Spleen (tissue), 11 donors: Measurements from ENCODE around the gene SHKBP1. TPM values are rescaled to one million over a fixed set of nuclear protein-coding genes. Genes with fewer than 3 reads are reported as not detected.

Experiments used
- DNase-seq: peaks from one replicate; pipeline ENCODE4 v3.0.0-alpha.2; 2020
- H3K27ac ChIP-seq, 8 donors: fragments of 200-600 bp; sonication (generic) in 7 of 8; 1 replicate in 4 of 8; 2 replicates in 4 of 8; pipeline versions ENCODE4 v1.5.0 to v1.8.0; 2016 to 2021; ENCODE audit warnings: inconsistent platforms in 4 of 8, mild to moderate bottlenecking in 4 of 8, moderate library complexity in 1 of 8
- H3K27me3 ChIP-seq, 7 donors: fragments of 200-600 bp; sonication (generic) in 6 of 7; replicated peaks in 1 of 7; 1 replicate in 4 of 7; 2 replicates in 3 of 7; pipeline versions ENCODE4 v1.5.0 to v1.8.0; 2016 to 2021; ENCODE audit warnings: inconsistent platforms in 3 of 7, mild to moderate bottlenecking in 1 of 7
- H3K36me3 ChIP-seq, 6 donors: fragments of 200-600 bp; sonication (generic) in 5 of 6; 1 replicate in 4 of 6; 2 replicates in 2 of 6; pipeline versions ENCODE4 v1.5.0 to v1.8.0; 2016 to 2021; ENCODE audit warnings: inconsistent platforms in 2 of 6
- H3K4me1 ChIP-seq, 6 donors: fragments of 200-600 bp; sonication (generic) in 5 of 6; 1 replicate in 3 of 6; 2 replicates in 3 of 6; pipeline versions ENCODE4 v1.5.0 to v1.8.0; 2016 to 2021; ENCODE audit warnings: inconsistent platforms in 3 of 6
- H3K4me3 ChIP-seq, 8 donors: fragments of 200-600 bp; sonication (generic) in 7 of 8; 1 replicate in 4 of 8; 2 replicates in 4 of 8; pipeline versions ENCODE4 v1.5.0 to v1.8.0; 2016 to 2021; ENCODE audit warnings: inconsistent platforms in 4 of 8, mild to moderate bottlenecking in 4 of 8, moderate library complexity in 2 of 8
- H3K9me3 ChIP-seq, 8 donors: fragments of 200-600 bp; sonication (generic) in 7 of 8; 1 replicate in 4 of 8; 2 replicates in 4 of 8; pipeline versions ENCODE4 v1.5.0 to v1.8.0; 2016 to 2021; ENCODE audit warnings: inconsistent platforms in 4 of 8
- CTCF ChIP-seq, 11 experiments: fragments of 200-600 bp in 7 of 11; fragments of 450-650 bp in 4 of 11; sonication (generic) in 4 of 11; IDR thresholded peaks in 8 of 11; conservative IDR thresholded peaks in 3 of 11; 1 replicate in 7 of 11; 2 replicates in 4 of 11; pipeline versions ENCODE4 v1.4.0 to v1.8.0; 2016 to 2021; ENCODE audit warnings: antibody characterized with exemption in 11 of 11, inconsistent platforms in 4 of 11, mild to moderate bottlenecking in 1 of 11
- POLR2A ChIP-seq, 3 donors: fragments of 450-650 bp; IDR thresholded peaks; one replicate each; pipeline ENCODE4 v1.5.1; 2017; ENCODE audit warnings: antibody characterized with exemption in 3 of 3, mild to moderate bottlenecking in 1 of 3
- POLR2AphosphoS5 ChIP-seq, 3 donors: sonication (generic); formaldehyde crosslinking; IDR thresholded peaks; one replicate each; pipeline ENCODE4 v1.5.1; 2017; ENCODE audit warnings: antibody characterized with exemption in 3 of 3
- WGBS, 5 donors: extraction: QIAGEN DNeasy Blood & Tissue Kit in 3 of 5; methylation state at CpG; one replicate each; pipeline versions ENCODE4 v1.1.5 to v1.1.7; 2013 to 2018; 5-methylcytosine and 5-hydroxymethylcytosine counted together
- intact Hi-C: fragments of 100-400 bp; cut with DNase I; formaldehyde crosslinking; loops from one replicate; pipeline ENCODE4 v1.15.0; 2023; ENCODE audit warnings: low total_unique reads
- polyA plus RNA-seq, 3 donors: library from polyadenylated mRNA; stranded (reverse); fragments of 200-250 nt; gene quantifications; one replicate each; pipeline ENCODE4 v1.2.1, GENCODE V29; 2013
- total RNA-seq, 7 donors: library from RNA; depleted of rRNA in 3 of 7; stranded (reverse); fragments of >200 nt in 3 of 7; fragmentation: NEBNext Ultra II Directional in 4 of 7; extraction: Animal tissue kit (Norgen Biotek cat#: 25700) in 4 of 7; gene quantifications; one replicate each; pipeline versions ENCODE4 v1.1.0 to v1.2.1, GENCODE V29; 2016 to 2021
- donor health status: healthy with polysubstance abuse.
- donor health status: DM: no; HTN: no; CAD: no; lungs with moderate emphysema.
- donor health status: DM: no; HTN: no; CAD: no.
- donor health status: Bipolar disorder and iron deficiency.
- donor health status: healthy.
- donor health status: DM: no; HTN: no; CAD: no.
- donor health status: DM: yes; HTN: yes; CAD: no.

Gene SHKBP1
- total and polyA plus RNA-seq, 10 donors, result 102 to 282 (median 151) TPM

GRCh38 chr19:40616941-40617340, 40.3 kb downstream of the SHKBP1 start:
- H3K27me3 ChIP-seq, result peaks cover 0 to 24% (median 8%) of the 10 kb centered on the region in 7 donors
- intact Hi-C loops, result no loop called here
- 93 to 97% (median 94%) methylated on average over 16 to 17 of the region's 17 CpGs for WGBS, 5 donors
- H3K27ac ChIP-seq, result no peak overlapping the region
- no peaks in the 10 kb centered on the region for H3K9me3 ChIP-seq
- H3K36me3 ChIP-seq, result peaks cover 0 to 32% (median 22%) of the 10 kb centered on the region in 6 donors
- DNase-seq, result no peak
- TF ChIP-seq CTCF (IDR thresholded peaks at IDR 0.05 in 8 of 11, conservative IDR thresholded peaks at IDR 0.05 in 3 of 11) (no peak), POLR2AphosphoS5 (IDR thresholded peaks at IDR 0.05) (peak in 1 of 3 donors; percentile 48)
- peaks cover 5 to 36% (median 21%) of the 10 kb centered on the region in 6 donors for H3K4me1 ChIP-seq
- no peak overlapping the region for H3K4me3 ChIP-seq

- peaks cover 0 to 42% (median 28%) of the 10 kb centered on the region in 6 donors for H3K36me3 ChIP-seq
- no peak for TF ChIP-seq POLR2A (IDR thresholded peaks at IDR 0.05)
- no peak for TF ChIP-seq CTCF (IDR thresholded peaks at IDR 0.05 in 8 of 11, conservative IDR thresholded peaks at IDR 0.05 in 3 of 11)
- TF ChIP-seq POLR2AphosphoS5 (IDR thresholded peaks at IDR 0.05), result no peak
- peaks cover 5 to 34% (median 19%) of the 10 kb centered on the region in 6 donors for H3K4me1 ChIP-seq
- peaks cover 0 to 21% (median 8%) of the 10 kb centered on the region in 7 donors for H3K27me3 ChIP-seq
- no peaks in the 10 kb centered on the region for H3K9me3 ChIP-seq
- no peak overlapping the region for H3K4me3 ChIP-seq
- no peak overlapping the region for H3K27ac ChIP-seq
- intact Hi-C loops, result no loop called here
- no peak for DNase-seq
- WGBS, 5 donors, result 87 to 98% (median 97%) methylated on average over 4 of the region's 4 CpGs
Measured at GRCh38 chr19:40617961-40618360, 41.3 kb downstream of the SHKBP1 start.

- TF ChIP-seq POLR2A (IDR thresholded peaks at IDR 0.05) (no peak), CTCF (IDR thresholded peaks at IDR 0.05 in 8 of 11, conservative IDR thresholded peaks at IDR 0.05 in 3 of 11) (no peak), POLR2AphosphoS5 (IDR thresholded peaks at IDR 0.05) (no peak)
- no peak overlapping the region for H3K27ac ChIP-seq
- WGBS, 5 donors, result 74 to 82% (median 77%) methylated on average over 11 of the region's 11 CpGs
- peaks cover 0 to 5% (median 3%) of the 10 kb centered on the region in 7 donors for H3K27me3 ChIP-seq
- H3K4me1 ChIP-seq, result peaks cover 3 to 18% (median 7%) of the 10 kb centered on the region in 6 donors
- H3K9me3 ChIP-seq, result no peaks in the 10 kb centered on the region
- DNase-seq, result no peak
- H3K36me3 ChIP-seq, result peaks cover 0 to 58% (median 30%) of the 10 kb centered on the region in 6 donors
- intact Hi-C loops, result no loop called here
- no peak overlapping the region for H3K4me3 ChIP-seq
Measured at GRCh38 chr19:40619333-40620160, 42.9 kb downstream of the SHKBP1 start.

- Histone ChIP-seq H3K9me3 (no peaks in the 10 kb centered on the region), H3K36me3 (peaks cover 0 to 61% (median 31%) of the 10 kb centered on the region in 6 donors), H3K27me3 (no peaks in the 10 kb centered on the region), H3K4me1 (peaks cover 0 to 12% (median 2%) of the 10 kb centered on the region in 6 donors), H3K4me3 (no peak overlapping the region), H3K27ac (no peak overlapping the region)
- TF ChIP-seq POLR2AphosphoS5 (IDR thresholded peaks at IDR 0.05) (no peak), POLR2A (IDR thresholded peaks at IDR 0.05) (no peak), CTCF (IDR thresholded peaks at IDR 0.05 in 8 of 11, conservative IDR thresholded peaks at IDR 0.05 in 3 of 11) (no peak)
- intact Hi-C loops, result no loop called here
- no peak for DNase-seq
- WGBS, 5 donors, result 93 to 95% (median 94%) methylated on average over 8 of the region's 8 CpGs
Measured at GRCh38 chr19:40620161-40620485, 43.5 kb downstream of the SHKBP1 start.
